ENCODE data around the gene IFNA6.

IFNA6 gene

GRCh38 chr9:21331676-21332402 is 18.8 kb downstream of the IFNA6 start:
- ATAC-seq (no peak), DNase-seq (no peak)

- ATAC-seq (peak; percentile 75), DNase-seq (no peak)
Measured at GRCh38 chr9:21326526-21327139, 24.1 kb downstream of the IFNA6 start.

- no peak for DNase-seq
- ATAC-seq: no peak
Measured at GRCh38 chr9:21324047-21324446, 26.6 kb downstream of the IFNA6 start.

GRCh38 chr9:21322911-21323461 is 27.7 kb downstream of the IFNA6 start:
- ATAC-seq: no peak
- DNase-seq: no peak

- ATAC-seq (no peak), DNase-seq (no peak)
Measured at GRCh38 chr9:21320465-21320864, 30.2 kb downstream of the IFNA6 start.

- ATAC-seq (peak; percentile 69), DNase-seq (peak; percentile 14)
Measured at GRCh38 chr9:21317956-21318923, 32.4 kb downstream of the IFNA6 start.

- ATAC-seq (no peak), DNase-seq (no peak)
Measured at GRCh38 chr9:21316860-21317259, 33.8 kb downstream of the IFNA6 start.

GRCh38 chr9:21316032-21316842 is 34.5 kb downstream of the IFNA6 start:
- DNase-seq: no peak
- ATAC-seq: no peak

- ATAC-seq (no peak), DNase-seq (no peak)
Measured at GRCh38 chr9:21314152-21314551, 36.5 kb downstream of the IFNA6 start.

GRCh38 chr9:21311889-21312288 is 38.8 kb downstream of the IFNA6 start:
- ATAC-seq (peak; percentile 43), DNase-seq (no peak)

GRCh38 chr9:21305213-21305612 is 45.5 kb downstream of the IFNA6 start, which contains the start of gene IFNA5:
TSS of gene IFNA5 (minus strand) at chr9:21305313. CDS start at chr9:21305256, 57 bp downstream.
- no peak for ATAC-seq
- DNase-seq: no peak
